HG02763 (cell line): Measurements from ENCODE around the gene BTC.
A peak's percentile ranks its signal among the peaks of the same experiment; 100 is the strongest.
"Not testable (repeated sequence)": the region's sequence is repeated elsewhere in the genome, so short reads cannot be mapped to it uniquely, and the experiment has no call there.

Experiments
- ATAC-seq: cut with Tn5 transposase; IDR thresholded peaks from one replicate; pipeline ENCODE4 v1.9.1; 2021; ENCODE audit warnings: mild to moderate bottlenecking, moderate library complexity; ENCODE audit not compliant: unreplicated experiment

Gene BTC

DNA sequence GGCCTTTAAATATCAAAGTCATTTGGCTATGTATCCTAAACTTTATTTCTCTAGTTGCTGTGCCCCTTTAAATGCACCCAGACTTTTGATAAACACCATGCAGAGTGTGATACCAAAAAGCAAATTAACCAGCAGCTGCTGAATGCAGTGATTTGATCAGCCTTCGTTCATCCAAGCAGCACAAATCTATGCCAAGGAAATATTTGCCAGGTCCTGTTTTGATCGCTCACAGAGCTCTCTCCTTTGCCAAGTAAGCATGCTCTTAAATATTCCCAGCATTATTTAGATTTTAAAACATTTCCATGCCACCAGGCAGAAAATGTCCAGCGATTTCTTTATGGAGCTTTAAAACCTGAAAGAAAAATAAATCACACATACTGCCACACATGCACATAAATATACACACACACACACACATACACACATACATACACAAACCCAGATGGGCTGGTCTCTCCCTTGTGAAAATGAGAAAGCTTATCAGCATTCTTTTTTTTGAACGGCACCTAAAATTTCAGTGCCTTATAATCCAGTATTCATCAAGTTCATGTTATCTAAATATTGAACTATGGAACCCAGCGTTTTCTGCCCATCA is 35.7 kb downstream of the BTC start:
- ATAC-seq: no peak

DNA sequence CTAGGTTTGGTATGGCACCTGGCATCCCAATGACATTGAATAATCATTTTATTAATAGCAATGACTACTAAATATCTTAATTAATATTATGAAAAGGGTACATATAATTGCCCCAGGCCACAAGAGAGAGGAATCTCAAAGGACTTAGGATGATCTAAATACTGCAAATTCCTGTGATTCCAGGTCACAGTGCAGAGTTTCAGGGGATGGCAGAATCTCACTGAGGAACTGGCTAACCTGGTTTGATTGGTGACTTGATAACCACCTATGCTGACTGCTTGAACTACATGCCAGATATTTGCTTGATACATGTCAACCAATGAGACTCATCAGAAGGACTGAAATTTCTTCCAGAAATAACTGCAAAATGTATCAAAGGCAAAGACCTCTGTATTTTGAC is 37.2 kb downstream of the BTC start:
- no peak for ATAC-seq

- no peak for ATAC-seq
These were observed 38.8 kb downstream of the BTC start for GRCh38 chr4:74755486-74755885.

- ATAC-seq: peak; percentile 50
These were observed 40.1 kb downstream of the BTC start for GRCh38 chr4:74754218-74754617.

DNA sequence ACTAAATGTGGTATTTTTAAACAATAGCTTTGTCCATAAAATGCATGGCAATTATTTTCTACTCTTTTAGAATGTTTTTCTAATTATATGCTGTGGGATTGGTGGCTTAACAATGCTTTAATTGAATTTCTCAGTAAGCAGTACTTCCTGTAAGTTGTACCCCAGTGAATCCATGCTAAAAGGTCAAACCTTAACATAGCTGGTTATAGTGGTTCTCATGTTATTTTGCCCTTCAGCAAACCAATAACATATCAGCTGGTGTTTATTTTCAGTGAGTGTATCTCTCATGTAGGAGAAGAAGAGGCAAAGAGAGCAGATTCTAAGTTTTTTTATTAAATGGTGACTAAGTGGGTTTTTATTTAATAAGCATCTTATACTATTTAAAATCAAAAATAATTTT is 41.5 kb downstream of the BTC start:
- ATAC-seq: no peak

DNA sequence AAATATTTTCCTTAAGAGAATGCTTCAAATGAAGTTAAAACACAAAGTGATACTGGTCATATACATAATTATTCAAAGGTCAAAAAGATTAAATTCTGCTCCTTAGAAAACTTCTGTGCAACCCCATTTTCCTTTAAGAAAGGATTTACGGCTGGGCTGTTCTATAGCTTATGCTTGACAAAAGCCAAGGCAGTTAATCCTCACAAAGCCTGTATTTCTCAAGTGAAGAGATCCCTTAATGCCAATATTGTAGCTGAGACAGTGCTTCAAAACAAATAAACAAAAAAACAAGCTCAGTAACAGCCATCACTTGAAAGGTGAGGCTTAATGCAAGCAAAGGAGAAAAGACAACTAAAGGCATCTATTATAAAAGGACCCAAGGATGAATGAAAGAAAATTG is 42.5 kb downstream of the BTC start:
- ATAC-seq: no peak

DNA sequence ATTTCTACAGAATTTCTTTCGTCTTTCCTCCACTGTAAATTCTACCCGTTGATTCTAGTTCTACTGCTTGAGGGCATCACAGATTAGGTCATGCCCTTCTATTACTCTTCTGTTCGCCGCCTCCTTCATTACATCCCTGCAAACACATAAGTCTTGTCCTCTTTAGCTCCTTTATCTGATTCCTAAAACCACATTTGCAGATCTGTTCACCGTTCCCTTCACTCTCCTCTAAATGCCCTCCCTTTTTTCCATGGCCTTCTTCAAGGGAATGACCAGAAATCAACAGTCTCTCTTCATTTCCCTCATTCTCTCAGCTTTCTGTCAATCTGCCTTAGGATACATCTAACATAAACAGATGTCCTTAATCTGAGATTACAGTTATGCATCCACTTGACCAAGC is 43.1 kb downstream of the BTC start:
- ATAC-seq: no peak

DNA sequence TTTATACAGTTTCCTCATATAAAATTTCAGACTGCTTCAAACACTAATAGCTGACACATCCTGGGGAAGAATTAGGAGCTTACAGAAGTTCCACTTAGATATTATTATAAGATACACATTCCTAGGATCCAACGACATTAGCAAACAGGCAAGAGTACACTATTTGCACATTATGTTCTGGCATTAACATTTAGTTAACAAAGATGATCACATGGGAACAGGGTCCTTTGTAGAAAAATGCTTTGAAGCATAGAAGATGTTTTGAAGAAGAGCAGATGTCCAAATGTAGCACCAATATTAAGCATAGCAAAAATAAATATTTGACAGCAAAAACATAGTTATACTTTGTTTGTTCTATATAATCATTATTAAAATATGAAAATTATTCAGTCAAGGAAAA is 52.1 kb downstream of the BTC start:
- ATAC-seq: no peak

DNA sequence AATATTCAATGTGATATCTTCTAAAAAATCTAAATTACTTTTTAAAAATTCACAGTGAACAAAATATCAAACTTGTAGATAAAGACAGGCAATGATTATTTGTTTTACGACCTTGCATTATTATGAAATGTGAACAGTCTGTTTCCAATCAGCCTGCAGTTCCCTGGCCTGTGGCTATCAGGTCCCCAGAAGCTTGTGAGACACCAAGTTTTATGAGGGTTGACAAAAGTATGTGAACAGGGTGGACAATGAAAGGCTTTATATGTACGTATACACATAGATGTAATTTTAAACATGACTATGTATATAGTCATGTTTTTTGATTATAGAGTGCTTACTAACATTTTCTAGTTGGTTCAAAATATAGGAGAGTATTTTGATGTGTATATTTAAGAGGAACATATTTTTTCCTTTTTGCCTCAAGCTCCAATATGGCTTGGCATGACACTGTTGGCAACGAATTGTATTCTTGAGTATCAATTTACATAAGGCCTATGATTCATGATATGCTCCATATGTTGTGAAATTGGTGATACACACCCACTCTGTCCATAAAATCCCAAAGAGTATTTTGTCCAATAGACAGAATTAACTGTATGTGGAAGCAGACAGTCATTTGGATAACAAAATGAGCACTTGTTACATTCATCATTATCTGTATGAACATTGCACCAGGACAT is 55.7 kb downstream of the BTC start:
- no peak for ATAC-seq

- no peak for ATAC-seq
These were observed 59.3 kb downstream of the BTC start for GRCh38 chr4:74734995-74735394.

- no peak for ATAC-seq
These were observed 60.6 kb downstream of the BTC start for GRCh38 chr4:74733756-74734155.

GRCh38 chr4:74724979-74725378 is 69.3 kb downstream of the BTC start:
- no peak for ATAC-seq

DNA sequence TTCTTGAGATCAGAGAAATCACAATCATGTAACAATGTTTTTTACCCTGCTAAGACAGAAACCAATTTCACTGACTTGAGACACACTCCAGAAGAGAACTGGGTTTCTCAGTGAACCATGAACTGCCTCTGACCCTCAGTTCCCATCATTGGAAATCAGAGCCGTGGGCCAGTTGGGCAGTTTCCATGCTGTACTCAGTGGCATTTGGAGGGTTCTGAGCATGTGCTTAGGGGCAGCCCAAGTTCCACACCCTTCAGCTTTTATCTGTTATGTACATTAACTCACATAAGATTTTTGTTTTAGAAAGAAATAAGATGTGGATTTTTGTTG is 77.9 kb downstream of the BTC start:
- ATAC-seq: no peak

- no peak for ATAC-seq
These were observed 78.5 kb downstream of the BTC start for GRCh38 chr4:74715706-74716435.

GRCh38 chr4:74714611-74715130 is 79.7 kb downstream of the BTC start:
- ATAC-seq: no peak

GRCh38 chr4:74708135-74708534 is 86.2 kb downstream of the BTC start:
- ATAC-seq: not testable (repeated sequence)
